ENCODE results near the gene ACTR5.

Gene ACTR5

GRCh38 chr20:38735172-38735571, 13.1 kb upstream of the ACTR5 start:
- no peak for FAIRE-seq
- no peak for TF ChIP-seq POLR2A (IDR thresholded peaks at IDR 0.05; ENCODE audit: low read depth, low read length)
- DNase-seq (ENCODE audit: insufficient read length, low spot score), result no peak

- TF ChIP-seq POLR2A (IDR thresholded peaks at IDR 0.05; ENCODE audit: low read depth, low read length), result no peak
- FAIRE-seq (no peak), DNase-seq (ENCODE audit: insufficient read length, low spot score) (no peak)
Observed at GRCh38 chr20:38737887-38738286, 10.4 kb upstream of the ACTR5 start.

DNA sequence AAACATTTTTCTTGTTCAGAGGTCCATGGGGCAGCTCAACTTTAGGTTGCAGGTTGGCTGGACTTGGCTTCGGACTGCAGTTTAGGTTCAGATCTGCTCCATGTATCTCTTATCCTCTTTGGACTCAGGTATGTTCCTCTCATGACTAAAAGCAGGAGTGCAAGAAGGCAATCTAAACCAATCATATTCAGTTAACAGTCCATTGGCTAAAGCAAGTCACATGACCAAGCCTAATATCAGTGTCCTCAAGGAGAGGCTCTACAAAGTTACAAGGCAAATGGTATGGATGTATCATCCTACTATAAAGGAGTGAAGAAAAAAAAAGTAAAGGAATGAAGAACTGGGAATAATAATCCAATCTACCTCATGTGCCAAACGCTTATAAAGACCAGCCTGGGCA, 2.5 kb upstream of the ACTR5 start:
- DNase-seq (ENCODE audit: insufficient read length, low spot score) (no peak), FAIRE-seq (no peak)
- TF ChIP-seq POLR2A (IDR thresholded peaks at IDR 0.05; ENCODE audit: low read depth, low read length), result no peak

- 0 out of 2 replicates have a peak, but pooled peaks have one; percentile 15 for TF ChIP-seq POLR2A (IDR thresholded peaks at IDR 0.05; ENCODE audit: low read depth, low read length)
- DNase-seq (ENCODE audit: insufficient read length, low spot score), result no peak
- FAIRE-seq, result no peak
Observed at GRCh38 chr20:38747495-38748096, 664 bp upstream of the ACTR5 start.

- no peak for TF ChIP-seq POLR2A (IDR thresholded peaks at IDR 0.05; ENCODE audit: low read depth, low read length)
- FAIRE-seq, result no peak
- DNase-seq (ENCODE audit: insufficient read length, low spot score), result no peak
Observed at GRCh38 chr20:38748861-38749149, 545 bp downstream of the ACTR5 start.

GRCh38 chr20:38751360-38751976, 3.2 kb downstream of the ACTR5 start:
- DNase-seq (ENCODE audit: insufficient read length, low spot score) (no peak), FAIRE-seq (no peak)
- no peak for TF ChIP-seq POLR2A (IDR thresholded peaks at IDR 0.05; ENCODE audit: low read depth, low read length)

GRCh38 chr20:38752029-38752428, 3.8 kb downstream of the ACTR5 start:
- no peak for DNase-seq (ENCODE audit: insufficient read length, low spot score)
- no peak for FAIRE-seq
- no peak for TF ChIP-seq POLR2A (IDR thresholded peaks at IDR 0.05; ENCODE audit: low read depth, low read length)

DNA sequence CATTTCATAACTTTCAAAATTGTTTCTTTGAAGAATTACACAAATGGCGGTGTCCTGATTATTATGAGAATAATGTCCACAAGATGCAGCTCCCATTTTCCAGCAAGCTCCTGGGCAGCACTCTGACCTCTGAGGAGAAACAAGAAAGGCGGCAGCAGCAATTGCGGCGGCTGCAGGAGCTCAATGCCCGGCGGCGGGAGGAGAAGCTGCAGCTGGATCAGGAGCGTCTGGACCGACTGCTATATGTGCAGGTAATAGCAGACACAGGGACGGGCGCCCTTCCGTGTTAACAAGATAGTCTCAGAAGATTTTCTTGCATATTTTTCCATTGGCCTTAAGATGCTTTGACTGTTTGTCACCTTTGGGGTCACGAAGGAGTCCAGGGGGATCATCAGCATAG, 6.7 kb downstream of the ACTR5 start:
- no peak for DNase-seq (ENCODE audit: insufficient read length, low spot score)
- TF ChIP-seq POLR2A (IDR thresholded peaks at IDR 0.05; ENCODE audit: low read depth, low read length), result no peak
- no peak for FAIRE-seq

DNA sequence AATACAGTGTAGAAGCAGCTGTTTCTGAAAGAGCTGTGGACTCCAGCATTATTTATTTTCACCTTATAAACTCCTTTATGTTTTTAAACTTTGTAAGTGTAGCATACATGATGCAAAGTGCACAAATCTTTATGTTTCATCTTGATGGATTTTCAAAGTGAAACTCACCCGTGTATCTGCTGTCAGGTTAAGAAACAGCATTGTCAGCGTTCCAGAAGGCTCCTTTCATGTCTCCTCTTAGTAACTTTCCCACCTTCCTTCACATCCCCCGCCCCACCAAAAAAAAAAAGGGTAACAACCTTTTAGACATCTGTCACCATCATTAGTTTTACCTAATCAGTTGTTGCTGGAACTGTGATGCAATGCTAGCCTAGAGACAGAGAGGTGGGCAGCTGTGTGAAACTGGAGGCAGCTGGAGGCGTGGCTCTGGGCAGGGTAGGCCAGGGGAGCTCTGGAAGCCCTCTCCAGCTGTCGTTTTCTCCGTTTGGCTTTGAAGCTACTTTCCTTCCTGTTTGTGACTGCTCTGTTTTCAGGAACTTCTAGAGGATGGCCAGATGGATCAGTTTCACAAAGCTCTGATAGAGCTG, 7.2 kb downstream of the ACTR5 start:
- no peak for TF ChIP-seq POLR2A (IDR thresholded peaks at IDR 0.05; ENCODE audit: low read depth, low read length)
- DNase-seq (ENCODE audit: insufficient read length, low spot score) (no peak), FAIRE-seq (no peak)

DNA sequence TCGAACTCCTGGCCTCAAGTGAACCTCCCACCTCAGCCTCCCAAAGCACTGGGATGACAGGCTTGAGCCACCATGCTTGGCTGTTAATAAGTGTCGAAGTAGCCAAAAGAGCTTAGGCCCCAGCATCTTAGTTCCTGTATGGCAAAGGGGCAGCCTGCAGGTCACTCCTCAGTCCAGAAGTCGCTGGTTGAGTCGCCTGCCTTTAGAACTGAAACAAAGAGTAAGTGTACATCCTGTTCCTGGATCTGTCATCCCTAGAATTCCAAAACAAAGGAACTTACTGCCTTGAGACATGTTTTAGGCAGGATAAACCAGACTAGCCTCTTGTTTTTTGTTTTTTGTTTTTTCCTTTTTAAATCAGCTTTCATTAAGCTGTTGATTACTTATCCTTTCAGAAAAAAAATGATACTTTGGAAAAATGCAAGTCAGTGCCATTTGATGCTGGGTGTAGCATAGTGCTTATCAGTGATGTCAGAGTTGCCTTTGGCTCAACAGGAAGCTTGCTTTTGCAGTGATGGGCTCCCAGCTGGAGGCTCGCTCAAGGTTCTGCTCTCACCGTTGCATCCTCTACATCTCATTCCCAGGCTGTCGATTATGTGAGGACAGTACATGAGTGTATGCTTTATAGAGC, 9.0 kb downstream of the ACTR5 start:
- no peak for TF ChIP-seq POLR2A (IDR thresholded peaks at IDR 0.05; ENCODE audit: low read depth, low read length)
- no peak for DNase-seq (ENCODE audit: insufficient read length, low spot score)
- FAIRE-seq, result no peak

DNA sequence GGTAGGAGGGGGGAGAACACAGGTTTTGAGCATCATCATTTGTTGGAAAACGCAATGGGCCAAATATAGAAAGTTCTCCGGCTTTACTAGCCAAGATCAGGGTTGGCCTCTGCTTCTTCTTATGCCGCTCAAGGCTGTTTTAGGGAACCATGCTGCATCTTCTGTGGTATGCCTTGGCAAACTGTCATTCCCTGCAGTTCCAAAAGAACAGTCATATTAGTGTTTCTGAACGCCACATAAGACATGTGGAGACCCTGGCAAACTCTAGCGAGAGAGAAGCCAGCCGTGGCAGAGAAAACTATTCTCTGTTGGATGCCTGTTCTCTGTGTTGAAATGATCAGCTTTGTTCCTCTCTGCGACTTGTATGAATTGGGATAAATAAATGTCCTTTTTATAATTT, 10.8 kb downstream of the ACTR5 start:
- no peak for TF ChIP-seq POLR2A (IDR thresholded peaks at IDR 0.05; ENCODE audit: low read depth, low read length)
- FAIRE-seq, result no peak
- DNase-seq (ENCODE audit: insufficient read length, low spot score), result no peak

- no peak for TF ChIP-seq POLR2A (IDR thresholded peaks at IDR 0.05; ENCODE audit: low read depth, low read length)
- FAIRE-seq, result no peak
- no peak for DNase-seq (ENCODE audit: insufficient read length, low spot score)
Observed at GRCh38 chr20:38760978-38761377, 12.7 kb downstream of the ACTR5 start.

- no peak for FAIRE-seq
- TF ChIP-seq POLR2A (IDR thresholded peaks at IDR 0.05; ENCODE audit: low read depth, low read length), result no peak
- no peak for DNase-seq (ENCODE audit: insufficient read length, low spot score)
Observed at GRCh38 chr20:38762174-38762573, 13.9 kb downstream of the ACTR5 start.

DNA sequence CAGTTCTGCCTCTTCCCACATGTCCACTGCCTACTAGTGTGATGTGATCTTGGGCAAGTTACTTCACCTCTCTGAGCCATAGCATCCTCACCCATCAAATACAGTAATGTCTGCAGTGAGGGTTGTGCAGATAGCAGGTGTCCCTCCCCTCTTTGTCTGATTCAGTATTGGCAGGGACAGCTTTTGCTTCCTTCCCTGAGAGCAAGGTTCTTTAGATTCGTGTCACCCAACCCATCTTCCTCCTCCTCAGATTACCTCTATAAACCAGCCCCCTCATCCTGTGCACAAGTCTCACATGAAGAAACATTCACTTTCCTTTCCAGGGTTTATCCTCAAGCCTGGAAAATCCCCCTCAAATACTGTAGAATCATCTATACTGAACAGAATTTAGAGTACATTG, 15.4 kb downstream of the ACTR5 start:
- FAIRE-seq (no peak), DNase-seq (ENCODE audit: insufficient read length, low spot score) (no peak)
- TF ChIP-seq POLR2A (IDR thresholded peaks at IDR 0.05; ENCODE audit: low read depth, low read length), result no peak
